ENCODE data around the gene RBM28.

RBM28 gene

DNA sequence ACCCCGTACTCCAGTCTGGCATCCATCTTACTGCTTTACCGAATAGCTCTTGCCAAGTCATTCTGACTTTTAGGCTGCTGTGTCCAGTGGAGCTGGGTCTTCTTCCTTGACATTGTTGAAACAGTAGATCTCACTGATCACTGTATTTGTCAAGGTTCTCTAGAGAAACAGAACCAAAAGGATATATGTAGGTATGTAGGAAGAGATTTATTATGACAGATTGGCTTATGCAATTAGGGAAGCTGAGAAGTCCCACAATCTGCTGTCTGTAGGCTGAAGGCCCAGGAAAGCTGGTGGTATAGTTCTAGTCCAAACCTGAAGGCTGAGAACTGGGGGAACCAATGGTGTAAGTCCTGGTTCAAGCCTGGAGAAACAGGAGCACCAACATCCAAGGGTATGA is 29.9 kb upstream of the RBM28 start:
- H3K4me3 ChIP-seq (ENCODE audit: low read depth, low read length), result no peak overlapping the region
- no peak for DNase-seq (ENCODE audit: low read depth)
- TF ChIP-seq, protein P1, sequence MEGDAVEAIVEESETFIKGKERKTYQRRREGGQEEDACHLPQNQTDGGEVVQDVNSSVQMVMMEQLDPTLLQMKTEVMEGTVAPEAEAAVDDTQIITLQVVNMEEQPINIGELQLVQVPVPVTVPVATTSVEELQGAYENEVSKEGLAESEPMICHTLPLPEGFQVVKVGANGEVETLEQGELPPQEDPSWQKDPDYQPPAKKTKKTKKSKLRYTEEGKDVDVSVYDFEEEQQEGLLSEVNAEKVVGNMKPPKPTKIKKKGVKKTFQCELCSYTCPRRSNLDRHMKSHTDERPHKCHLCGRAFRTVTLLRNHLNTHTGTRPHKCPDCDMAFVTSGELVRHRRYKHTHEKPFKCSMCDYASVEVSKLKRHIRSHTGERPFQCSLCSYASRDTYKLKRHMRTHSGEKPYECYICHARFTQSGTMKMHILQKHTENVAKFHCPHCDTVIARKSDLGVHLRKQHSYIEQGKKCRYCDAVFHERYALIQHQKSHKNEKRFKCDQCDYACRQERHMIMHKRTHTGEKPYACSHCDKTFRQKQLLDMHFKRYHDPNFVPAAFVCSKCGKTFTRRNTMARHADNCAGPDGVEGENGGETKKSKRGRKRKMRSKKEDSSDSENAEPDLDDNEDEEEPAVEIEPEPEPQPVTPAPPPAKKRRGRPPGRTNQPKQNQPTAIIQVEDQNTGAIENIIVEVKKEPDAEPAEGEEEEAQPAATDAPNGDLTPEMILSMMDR (IDR thresholded peaks at IDR 0.05; ENCODE audit: insufficient read depth, low read depth, low read length, missing control alignments), result no peak

DNA sequence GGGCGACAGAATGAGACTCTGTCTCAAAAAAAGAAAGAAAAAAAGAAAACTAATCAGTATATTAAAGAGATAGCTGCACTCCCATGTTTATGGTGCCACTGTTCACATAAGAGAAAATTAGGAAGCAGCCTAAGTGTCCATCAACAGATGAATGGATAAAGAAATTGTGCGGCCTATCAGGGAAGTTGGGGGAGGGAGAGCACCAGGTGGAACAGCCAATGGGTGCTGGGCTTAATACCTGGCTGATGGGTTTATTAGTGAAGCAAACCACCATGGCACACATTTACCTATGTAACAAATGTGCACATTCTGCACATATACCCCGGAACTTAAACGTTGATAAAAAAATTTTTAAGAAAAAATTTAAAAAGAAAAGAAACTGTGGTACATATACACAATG is 26.8 kb upstream of the RBM28 start:
- TF ChIP-seq, protein P1 (IDR thresholded peaks at IDR 0.05; ENCODE audit: insufficient read depth, low read depth, low read length, missing control alignments), result no peak
- DNase-seq (ENCODE audit: low read depth), result no peak
- no peak overlapping the region for H3K4me3 ChIP-seq (ENCODE audit: low read depth, low read length)

DNA sequence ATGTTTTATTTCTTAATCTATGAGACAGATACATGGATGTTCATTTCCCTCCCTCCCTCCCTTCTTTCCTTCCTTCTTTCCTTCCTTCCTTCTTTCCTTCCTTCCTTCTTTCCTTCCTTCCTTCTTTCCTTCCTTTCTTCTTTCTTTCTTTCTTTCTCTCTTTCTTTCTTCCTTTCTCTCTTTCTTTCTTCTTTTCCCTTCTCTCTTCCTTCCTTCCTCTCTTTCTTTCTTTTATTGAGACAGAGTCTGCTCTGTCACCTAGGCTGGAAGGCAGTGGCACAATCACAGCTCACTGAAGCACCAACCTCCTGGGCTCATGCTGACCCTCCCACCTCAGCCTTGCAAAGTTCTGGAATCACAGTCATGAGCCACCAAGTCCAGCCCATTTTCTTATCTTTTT is 23.3 kb upstream of the RBM28 start:
- TF ChIP-seq, protein P1 (IDR thresholded peaks at IDR 0.05; ENCODE audit: insufficient read depth, low read depth, low read length, missing control alignments), result no peak
- DNase-seq (ENCODE audit: low read depth), result no peak
- no peak overlapping the region for H3K4me3 ChIP-seq (ENCODE audit: low read depth, low read length)

DNA sequence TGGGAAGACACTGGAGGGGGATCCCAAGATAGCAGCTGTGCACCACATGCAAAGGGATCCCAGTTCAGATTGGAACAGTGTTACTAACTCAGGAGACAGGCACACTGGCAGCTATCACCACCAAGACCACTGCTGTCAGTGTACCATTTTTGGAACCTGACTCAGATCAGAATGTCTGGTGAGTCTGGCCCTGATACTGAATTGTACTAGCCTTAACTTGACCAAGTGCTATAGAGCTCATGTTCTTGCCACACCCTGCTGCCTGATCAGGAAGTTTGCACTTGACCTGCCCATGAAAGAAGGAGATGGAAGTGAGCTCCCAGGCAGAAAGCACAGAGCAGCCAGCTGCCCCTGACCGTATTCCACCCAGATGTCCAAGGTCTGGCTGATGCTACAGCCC is 22.6 kb upstream of the RBM28 start:
- no peak for DNase-seq (ENCODE audit: low read depth)
- TF ChIP-seq, protein P1 (IDR thresholded peaks at IDR 0.05; ENCODE audit: insufficient read depth, low read depth, low read length, missing control alignments), result no peak
- no peak overlapping the region for H3K4me3 ChIP-seq (ENCODE audit: low read depth, low read length)

DNA sequence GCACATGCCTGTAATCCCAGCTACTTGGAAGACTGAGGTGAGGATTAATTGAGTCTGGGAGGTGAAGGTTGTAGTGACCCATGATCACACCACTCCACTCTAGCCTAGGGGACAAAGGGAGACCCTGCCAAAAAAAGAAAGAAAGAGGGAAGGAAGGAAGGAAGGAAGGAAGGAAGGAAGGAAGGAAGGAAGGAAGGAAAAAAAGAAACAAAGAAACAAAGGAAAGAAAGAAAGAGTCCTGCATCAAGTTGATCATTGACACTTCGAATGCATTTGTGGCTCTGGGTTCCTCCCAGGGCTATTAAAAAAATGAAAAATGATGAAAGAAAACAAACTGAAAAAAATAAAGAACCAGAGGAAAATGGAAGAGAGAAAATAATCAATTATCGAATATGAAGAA is 21.7 kb upstream of the RBM28 start:
- H3K4me3 ChIP-seq (ENCODE audit: low read depth, low read length), result no peak overlapping the region
- DNase-seq (ENCODE audit: low read depth), result no peak
- TF ChIP-seq, protein P1 (IDR thresholded peaks at IDR 0.05; ENCODE audit: insufficient read depth, low read depth, low read length, missing control alignments), result no peak

DNA sequence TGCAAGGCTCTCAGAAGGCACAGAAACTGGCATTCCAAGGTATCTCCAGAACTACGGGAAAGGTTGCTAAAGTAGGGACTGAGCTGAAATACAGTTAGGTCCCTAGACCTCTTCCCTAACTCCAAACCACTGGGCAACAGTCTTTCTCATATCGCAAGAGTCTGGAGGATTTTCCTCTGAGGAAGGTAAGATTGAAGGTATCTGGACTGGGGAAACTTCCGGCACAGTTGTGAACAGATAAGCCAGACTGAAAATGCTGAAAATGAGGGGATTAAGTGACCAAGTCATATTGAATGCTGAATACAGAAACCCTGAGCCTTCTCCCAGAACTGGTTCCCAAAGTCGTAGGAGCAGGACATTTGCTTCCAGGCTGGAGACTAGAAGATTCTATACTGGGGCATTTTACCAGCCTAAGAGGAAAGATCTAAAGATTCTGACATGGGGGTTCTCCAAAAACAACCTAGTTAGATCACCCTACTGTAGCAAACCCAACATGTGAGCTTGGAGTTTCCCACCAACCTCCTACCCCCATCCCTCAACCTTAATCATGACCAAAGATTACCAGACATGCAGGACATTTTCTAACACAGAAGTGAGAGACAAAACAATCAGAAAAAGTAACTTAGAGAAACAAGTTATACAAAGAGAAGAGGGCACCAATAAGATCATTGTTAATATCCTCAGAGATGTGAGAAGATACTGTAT is 20.6 kb upstream of the RBM28 start:
- TF ChIP-seq, protein P1 (IDR thresholded peaks at IDR 0.05; ENCODE audit: insufficient read depth, low read depth, low read length, missing control alignments), result no peak
- no peak for DNase-seq (ENCODE audit: low read depth)
- H3K4me3 ChIP-seq (ENCODE audit: low read depth, low read length), result no peak overlapping the region

DNA sequence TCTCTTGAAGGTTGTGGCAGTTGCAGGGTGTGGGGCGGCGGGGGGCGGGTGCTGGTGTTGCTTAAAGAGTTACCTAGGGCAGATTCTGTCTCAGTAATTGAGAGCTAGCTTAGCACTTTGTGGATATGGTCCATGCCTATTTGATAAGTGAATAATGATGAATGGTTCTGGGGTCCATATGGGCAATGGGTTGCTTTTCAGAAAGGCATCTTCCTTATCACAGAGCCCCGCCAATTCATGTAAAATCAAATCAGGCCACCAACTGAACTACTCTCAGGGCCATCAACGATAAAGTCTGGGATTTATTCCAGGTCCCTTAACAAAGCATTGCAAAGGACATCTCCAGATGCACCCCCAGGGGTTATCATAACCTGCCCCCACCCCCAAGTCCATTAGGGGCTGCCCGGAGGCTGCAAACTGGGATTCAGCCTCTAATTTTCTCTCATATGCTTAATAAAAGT is 19.6 kb upstream of the RBM28 start:
- TF ChIP-seq, protein P1 (IDR thresholded peaks at IDR 0.05; ENCODE audit: insufficient read depth, low read depth, low read length, missing control alignments), result no peak
- H3K4me3 ChIP-seq (ENCODE audit: low read depth, low read length), result no peak overlapping the region
- DNase-seq (ENCODE audit: low read depth), result no peak

All from GM12865 (cell line).